ENCODE measurements around the gene POLD4. TPM values are rescaled to one million over a fixed set of nuclear protein-coding genes. Genes with fewer than 3 reads are reported as not detected.

Gene POLD4
- total RNA-seq, 1 experiment from 2014 or later = 78.7 TPM

- no peaks in the 10 kb centered on the region for H3K27me3 ChIP-seq (ENCODE audit: control insufficient read depth, insufficient read depth, low read length)
- BruUV-seq (replicated peaks) = no TSS peak
- ATAC-seq = no peak
- no peak overlapping the region for H3K27ac ChIP-seq (ENCODE audit: low read length)
- DNase-seq (ENCODE audit: low read depth, low spot score) = no peak
- no peaks in the 10 kb centered on the region for H3K9me3 ChIP-seq (ENCODE audit: control insufficient read depth, insufficient read depth, low read depth, low read length)
- H3K36me3 ChIP-seq (ENCODE audit: control insufficient read depth, insufficient read depth, low read length) = no peaks in the 10 kb centered on the region
- no peak overlapping the region for H3K4me3 ChIP-seq (ENCODE audit: low read depth in 2 of 2, low read length in 2 of 2)
- CTCF ChIA-PET = interaction anchor here (0.6 kb wide), 2 partner anchors 10 to 236 kb away, joined by 3 to 6 read pairs; no protein-coding TSS in a partner anchor
- POLR2A ChIA-PET = interaction anchor here (0.7 kb wide), 1 partner anchor 20 kb away, joined by 3 read pairs; no protein-coding TSS in a partner anchor
- peaks cover 29% of the 10 kb centered on the region for H3K4me1 ChIP-seq (ENCODE audit: control insufficient read depth, insufficient read depth, low read length)
- TF ChIP-seq POLR2AphosphoS5 (IDR thresholded peaks at IDR 0.05; ENCODE audit: low read depth, low read length) = no peak
- TF ChIP-seq SIN3A (IDR thresholded peaks at IDR 0.05; ENCODE audit: borderline replicate concordance, insufficient read depth, low read depth, low read length) = no peak
- no peak for TF ChIP-seq CTCF (IDR thresholded peaks at IDR 0.05)
- TF ChIP-seq TCF7L2 (IDR thresholded peaks at IDR 0.05; ENCODE audit: low read depth, low read length) = no peak
- no peak for TF ChIP-seq REST (IDR thresholded peaks at IDR 0.05; ENCODE audit: insufficient read depth in 1 of 2, low read depth in 2 of 2, low read length in 1 of 2)
- intact Hi-C loops (cut with micrococcal nuclease; ENCODE audit: unreplicated experiment) (no loop called here), in situ Hi-C loops (cut with HindIII; ENCODE audit: low pct_unique_long_range_greater_than_20kb, low sequenced_read_pairs) (no loop called here)
Measured at GRCh38 chr11:67365736-67366444, 12.5 kb upstream of the POLD4 start.

- Histone ChIP-seq H3K27me3 (ENCODE audit: control insufficient read depth, insufficient read depth, low read length) (no peaks in the 10 kb centered on the region), H3K4me1 (ENCODE audit: control insufficient read depth, insufficient read depth, low read length) (peaks cover 22% of the 10 kb centered on the region), H3K9me3 (ENCODE audit: control insufficient read depth, insufficient read depth, low read depth, low read length) (no peaks in the 10 kb centered on the region), H3K27ac (ENCODE audit: low read length) (no peak overlapping the region), H3K36me3 (ENCODE audit: control insufficient read depth, insufficient read depth, low read length) (no peaks in the 10 kb centered on the region), H3K4me3 (ENCODE audit: low read depth in 2 of 2, low read length in 2 of 2) (no peak overlapping the region)
- intact Hi-C loops (cut with micrococcal nuclease; ENCODE audit: unreplicated experiment) (no loop called here), in situ Hi-C loops (cut with HindIII; ENCODE audit: low pct_unique_long_range_greater_than_20kb, low sequenced_read_pairs) (no loop called here)
- no TSS peak for BruUV-seq (replicated peaks)
- POLR2A ChIA-PET = no interaction called here
- ATAC-seq = no peak
- TF ChIP-seq CTCF (IDR thresholded peaks at IDR 0.05) (no peak), TCF7L2 (IDR thresholded peaks at IDR 0.05; ENCODE audit: low read depth, low read length) (no peak)
- CTCF ChIA-PET = interaction anchor here (0.6 to 1.1 kb wide), 2 partner anchors 10 to 18 kb away, joined by 3 to 6 read pairs; no protein-coding TSS in a partner anchor
- DNase-seq (ENCODE audit: low read depth, low spot score) = no peak
Measured at GRCh38 chr11:67364783-67365722, 11.7 kb upstream of the POLD4 start.
